HCT116 (cell line): ENCODE data around the gene PON1. TPM values are rescaled to one million over a fixed set of nuclear protein-coding genes. Genes with fewer than 3 reads are reported as not detected.

Experiments used
- ATAC-seq: fragments of 200-7000 bp; cut with Tn5 transposase; 2 replicates; pipeline ENCODE4 v1.9.1; 2020; ENCODE audit warnings: mild to moderate bottlenecking, moderate library complexity
- BruUV-seq: library from RNA; stranded (reverse); fragments of 400-500 nt; replicated peaks from 2 replicates; lab custom pipeline; 2021; lab: Mats Ljungman, UMichigan
- CTCF ChIA-PET: fragments of 300-600 bp; sonication (Branson Sonifier 250); formaldehyde crosslinking; loops from one replicate; lab custom pipeline; 2021; ENCODE audit warnings: antibody characterized with exemption; lab: Charles Lee
- POLR2A ChIA-PET: fragments of 300-600, 350-600 bp; sonication (Branson Sonifier 250); formaldehyde crosslinking; loops from one replicate; lab custom pipeline; 2021; ENCODE audit warnings: antibody characterized with exemption; lab: Charles Lee
- RAD21 ChIA-PET, 2 experiments: fragments of 300-600 bp; sonication (Branson Sonifier 250); formaldehyde crosslinking; loops; one replicate each; lab custom pipeline; 2023; ENCODE audit warnings: low total read pairs in 2 of 2; ENCODE audit not compliant: uncharacterized antibody in 2 of 2, unreplicated experiment in 2 of 2, low non-redundant PET in 1 of 2; lab: Charles Lee
- DNase-seq: peaks from one replicate; pipeline ENCODE4 v3.0.0-alpha.2; 2010; ENCODE audit warnings: low read depth, low spot score
- H2AFZ ChIP-seq: fragments of 200-600 bp; shearing (Covaris generic), sonication (generic); 2 replicates; pipeline ENCODE4 v1.6.1; 2017; ENCODE audit warnings: low read depth, mixed run types, mixed read lengths, antibody characterized with exemption, low read length; ENCODE audit not compliant: poor library complexity, severe bottlenecking
- H3K27ac ChIP-seq: 2 replicates; pipeline ENCODE4 v1.5.1; 2012; ENCODE audit warnings: low read depth, low read length
- H3K27me3 ChIP-seq: fragments of 200-600 bp; sonication (generic); 2 replicates; pipeline ENCODE4 v1.6.1; 2016; ENCODE audit warnings: mixed run types, low read length, mixed read lengths; ENCODE audit not compliant: insufficient read depth
- H3K36me3 ChIP-seq, 2 experiments: fragments of 200-500 bp in 1 of 2; fragments of 200-600 bp in 1 of 2; sonication (Bioruptor generic) in 1 of 2; sonication (generic) in 1 of 2; 2 replicates each; pipeline versions ENCODE4 v1.5.1 to v1.6.1; 2014 to 2016; ENCODE audit warnings: low read length in 2 of 2, inconsistent platforms in 1 of 2, mixed read lengths in 1 of 2, mixed run types in 1 of 2; ENCODE audit not compliant: insufficient read depth in 2 of 2, control insufficient read depth in 1 of 2
- H3K4me1 ChIP-seq, 2 experiments: fragments of 200-600 bp in 1 of 2; sonication (generic) in 1 of 2; 2 replicates each; pipeline versions ENCODE4 v1.5.1 to v1.6.1; 2012 to 2017; ENCODE audit warnings: low read length in 2 of 2, inconsistent platforms in 1 of 2, mild to moderate bottlenecking in 1 of 2, mixed read lengths in 1 of 2, mixed run types in 1 of 2, moderate library complexity in 1 of 2; ENCODE audit not compliant: insufficient read depth in 2 of 2, control insufficient read depth in 1 of 2
- H3K4me2 ChIP-seq: fragments of 200-600 bp; sonication (generic); 2 replicates; pipeline ENCODE4 v1.6.1; 2017; ENCODE audit warnings: mixed run types, low read length, mixed read lengths
- H3K4me3 ChIP-seq, 2 experiments: fragments of 200-600 bp in 1 of 2; sonication (generic) in 1 of 2; replicated peaks in 1 of 2; 2 replicates each; pipeline ENCODE4 v1.5.1; 2011 to 2016; ENCODE audit warnings: low read length in 2 of 2, control low read depth in 1 of 2, low read depth in 1 of 2, mild to moderate bottlenecking in 1 of 2, mixed read lengths in 1 of 2, mixed run types in 1 of 2
- H3K79me2 ChIP-seq: fragments of 200-600 bp; sonication (generic); 2 replicates; pipeline ENCODE4 v1.6.1; 2017; ENCODE audit warnings: mild to moderate bottlenecking, mixed run types, low read length, moderate library complexity, mixed read lengths; ENCODE audit not compliant: insufficient read depth
- H3K9ac ChIP-seq: fragments of 200-600 bp; sonication (generic); 2 replicates; pipeline ENCODE4 v1.6.1; 2016; ENCODE audit warnings: low read length, mixed read lengths
- H3K9me2 ChIP-seq: fragments of 200-600 bp; sonication (generic), shearing (Covaris generic); 2 replicates; pipeline ENCODE4 v1.6.1; 2017; ENCODE audit warnings: mixed run types, mild to moderate bottlenecking, moderate library complexity; ENCODE audit not compliant: insufficient read depth
- H3K9me3 ChIP-seq, 2 experiments: fragments of 200-500 bp in 1 of 2; fragments of 200-600 bp in 1 of 2; sonication (Bioruptor generic) in 1 of 2; sonication (generic) in 1 of 2; 2 replicates each; pipeline ENCODE4 v1.6.1; 2014 to 2017; ENCODE audit warnings: low read length in 2 of 2, mixed read lengths in 2 of 2, inconsistent platforms in 1 of 2, low read depth in 1 of 2, mild to moderate bottlenecking in 1 of 2, mixed run types in 1 of 2, moderate library complexity in 1 of 2; ENCODE audit not compliant: control insufficient read depth in 1 of 2, insufficient read depth in 1 of 2
- H4K20me1 ChIP-seq: fragments of 200-600 bp; sonication (generic), shearing (Covaris generic); 2 replicates; pipeline ENCODE4 v1.6.1; 2017; ENCODE audit warnings: mixed run types, mild to moderate bottlenecking, moderate library complexity; ENCODE audit not compliant: insufficient read depth
- CBX3 ChIP-seq: IDR thresholded peaks from 2 replicates; pipeline ENCODE4 v1.6.1; 2012; ENCODE audit warnings: low read depth
- CTCF ChIP-seq, 3 experiments: fragments of 200-600 bp in 1 of 3; sonication (generic) in 1 of 3; IDR thresholded peaks in 2 of 3; conservative IDR thresholded peaks in 1 of 3; 2 replicates each; pipeline ENCODE4 v1.5.1; 2012 to 2017; ENCODE audit warnings: low read depth in 2 of 3, low read length in 2 of 3, antibody characterized with exemption in 1 of 3, borderline replicate concordance in 1 of 3, control low read depth in 1 of 3, mild to moderate bottlenecking in 1 of 3, mixed read lengths in 1 of 3, mixed run types in 1 of 3, moderate library complexity in 1 of 3; ENCODE audit not compliant: insufficient read depth in 1 of 3
- EZH2 ChIP-seq: fragments of 200-600 bp; sonication (generic); IDR thresholded peaks from 2 replicates; pipeline ENCODE4 v1.6.1; 2017; ENCODE audit warnings: antibody characterized with exemption, mixed run types
- EZH2phosphoT487 ChIP-seq: fragments of 200-600 bp; IDR thresholded peaks from 2 replicates; pipeline ENCODE4 v1.6.1; 2018; ENCODE audit warnings: antibody characterized with exemption, borderline replicate concordance
- FOSL1 ChIP-seq: IDR thresholded peaks from 2 replicates; pipeline ENCODE4 v1.6.1; 2012; ENCODE audit warnings: low read depth
- MAX ChIP-seq: IDR thresholded peaks from 2 replicates; pipeline ENCODE4 v1.6.1; 2012
- POLR2A ChIP-seq: IDR thresholded peaks from 2 replicates; pipeline ENCODE4 v1.7.0; 2011; ENCODE audit warnings: borderline replicate concordance; ENCODE audit not compliant: insufficient read depth, insufficient read length; ENCODE audit errors: extremely low read depth
- TCF7L2 ChIP-seq: IDR thresholded peaks from 2 replicates; pipeline ENCODE4 v1.7.0; 2011; ENCODE audit warnings: borderline replicate concordance, inconsistent platforms; ENCODE audit not compliant: insufficient read depth, insufficient read length; ENCODE audit errors: extremely low read depth
- ZNF274 ChIP-seq: fragments of 200-500 bp; sonication (Bioruptor generic); IDR thresholded peaks from 2 replicates; pipeline ENCODE4 v1.6.1; 2014; ENCODE audit warnings: mild to moderate bottlenecking, low read depth, low read length, inconsistent platforms
- intact Hi-C: fragments of 100-400 bp; cut with micrococcal nuclease; formaldehyde crosslinking; loops from 2 replicates; pipeline ENCODE4 v1.10.0; 2022
- total RNA-seq: library from RNA; stranded (reverse); gene quantifications from one replicate; pipeline ENCODE4 v1.2.1, GENCODE V29; 2021; ENCODE audit not compliant: unreplicated experiment
- TF ChIP-seq, protein P1 (sequence below): IDR thresholded peaks from 2 replicates; pipeline ENCODE4 v1.6.1; 2012; ENCODE audit warnings: low read depth

The PON1 gene
- total RNA-seq, 1 experiment from 2014 or later: 0.20 TPM

DNA sequence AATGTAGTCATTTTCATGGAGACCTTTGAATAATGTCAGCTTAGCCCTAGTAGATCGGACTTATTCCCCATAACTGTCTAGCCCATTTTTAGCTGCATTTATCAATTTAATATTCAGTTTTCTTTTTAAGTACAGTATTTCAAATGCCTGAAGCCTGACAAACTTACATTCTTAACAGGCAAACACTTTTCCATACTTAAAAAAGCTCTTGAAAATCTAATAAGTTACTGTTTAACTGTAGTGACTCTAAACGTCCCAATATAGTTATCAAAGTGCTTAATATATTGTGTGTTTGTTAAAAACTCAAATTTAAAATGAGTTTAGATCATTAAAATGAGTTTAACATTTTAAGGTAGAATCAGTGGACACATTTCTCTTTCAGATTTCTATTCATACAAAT lies 44.9 kb downstream of the PON1 start:
- no peak overlapping the region for H3K27ac ChIP-seq
- ATAC-seq: no peak
- no peak for TF ChIP-seq ZNF274
- TF ChIP-seq, all 23 proteins: peak for 0
- H3K4me1 ChIP-seq: no peaks in the 10 kb centered on the region
- BruUV-seq: no TSS peak
- H4K20me1 ChIP-seq: no peaks in the 10 kb centered on the region
- ChIA-PET POLR2A (no interaction called here), CTCF (no interaction called here), RAD21 (no interaction called here)
- no peaks in the 10 kb centered on the region for H3K79me2 ChIP-seq
- H3K27me3 ChIP-seq: no peaks in the 10 kb centered on the region
- H2AFZ ChIP-seq: no peak overlapping the region
- no peak for DNase-seq
- H3K4me3 ChIP-seq: no peak overlapping the region
- H3K9me3 ChIP-seq: no peaks in the 10 kb centered on the region
- H3K9me2 ChIP-seq: no peaks in the 10 kb centered on the region
- intact Hi-C loops: no loop called here
- no peak overlapping the region for H3K4me2 ChIP-seq
- H3K9ac ChIP-seq: no peak overlapping the region
- H3K36me3 ChIP-seq: no peaks in the 10 kb centered on the region

DNA sequence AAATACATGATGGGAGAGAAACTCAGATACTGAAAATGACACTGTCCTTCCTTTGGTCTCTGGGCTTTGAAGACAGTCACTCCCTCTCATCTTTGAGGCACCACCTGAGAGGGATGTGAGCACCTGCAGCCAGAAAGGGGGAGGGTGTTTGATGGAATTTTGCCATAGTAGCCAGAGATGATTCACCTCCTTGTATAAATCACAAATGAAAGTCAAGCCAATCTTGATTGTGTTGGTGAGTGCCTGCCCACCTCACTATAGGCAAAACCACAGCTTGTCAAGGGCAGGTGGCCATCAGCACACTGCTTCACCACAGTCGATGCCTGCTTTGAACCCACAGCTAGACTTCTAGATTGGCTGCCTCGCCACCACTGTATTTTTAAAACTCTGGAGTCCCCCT lies 48.2 kb downstream of the PON1 start:
- DNase-seq (no peak), ATAC-seq (no peak)
- ChIA-PET RAD21 (no interaction called here), POLR2A (no interaction called here), CTCF (no interaction called here)
- Histone ChIP-seq H3K9ac (no peak overlapping the region), H3K27me3 (no peaks in the 10 kb centered on the region), H3K4me2 (no peak overlapping the region), H3K36me3 (no peaks in the 10 kb centered on the region), H3K9me3 (no peaks in the 10 kb centered on the region), H2AFZ (no peak overlapping the region), H4K20me1 (no peaks in the 10 kb centered on the region), H3K27ac (no peak overlapping the region), H3K4me3 (no peak overlapping the region), H3K79me2 (no peaks in the 10 kb centered on the region), H3K4me1 (no peaks in the 10 kb centered on the region), H3K9me2 (no peaks in the 10 kb centered on the region)
- BruUV-seq: no TSS peak
- intact Hi-C loops: no loop called here
- TF ChIP-seq MAX (no peak), POLR2A (no peak), EZH2 (no peak), EZH2phosphoT487 (no peak), TCF7L2 (no peak), CTCF (IDR thresholded peaks at IDR 0.05 in 2 of 3, conservative IDR thresholded peaks at IDR 0.05 in 1 of 3; ENCODE audit: borderline replicate concordance in 1 of 3, insufficient read depth in 1 of 3, low read depth in 2 of 3, low read length in 2 of 3) (no peak), FOSL1 (no peak), CBX3 (no peak)
- TF ChIP-seq, protein P1, sequence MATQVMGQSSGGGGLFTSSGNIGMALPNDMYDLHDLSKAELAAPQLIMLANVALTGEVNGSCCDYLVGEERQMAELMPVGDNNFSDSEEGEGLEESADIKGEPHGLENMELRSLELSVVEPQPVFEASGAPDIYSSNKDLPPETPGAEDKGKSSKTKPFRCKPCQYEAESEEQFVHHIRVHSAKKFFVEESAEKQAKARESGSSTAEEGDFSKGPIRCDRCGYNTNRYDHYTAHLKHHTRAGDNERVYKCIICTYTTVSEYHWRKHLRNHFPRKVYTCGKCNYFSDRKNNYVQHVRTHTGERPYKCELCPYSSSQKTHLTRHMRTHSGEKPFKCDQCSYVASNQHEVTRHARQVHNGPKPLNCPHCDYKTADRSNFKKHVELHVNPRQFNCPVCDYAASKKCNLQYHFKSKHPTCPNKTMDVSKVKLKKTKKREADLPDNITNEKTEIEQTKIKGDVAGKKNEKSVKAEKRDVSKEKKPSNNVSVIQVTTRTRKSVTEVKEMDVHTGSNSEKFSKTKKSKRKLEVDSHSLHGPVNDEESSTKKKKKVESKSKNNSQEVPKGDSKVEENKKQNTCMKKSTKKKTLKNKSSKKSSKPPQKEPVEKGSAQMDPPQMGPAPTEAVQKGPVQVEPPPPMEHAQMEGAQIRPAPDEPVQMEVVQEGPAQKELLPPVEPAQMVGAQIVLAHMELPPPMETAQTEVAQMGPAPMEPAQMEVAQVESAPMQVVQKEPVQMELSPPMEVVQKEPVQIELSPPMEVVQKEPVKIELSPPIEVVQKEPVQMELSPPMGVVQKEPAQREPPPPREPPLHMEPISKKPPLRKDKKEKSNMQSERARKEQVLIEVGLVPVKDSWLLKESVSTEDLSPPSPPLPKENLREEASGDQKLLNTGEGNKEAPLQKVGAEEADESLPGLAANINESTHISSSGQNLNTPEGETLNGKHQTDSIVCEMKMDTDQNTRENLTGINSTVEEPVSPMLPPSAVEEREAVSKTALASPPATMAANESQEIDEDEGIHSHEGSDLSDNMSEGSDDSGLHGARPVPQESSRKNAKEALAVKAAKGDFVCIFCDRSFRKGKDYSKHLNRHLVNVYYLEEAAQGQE: no peak
